HG02884 (cell line): ENCODE results near the gene KCNC1.

ENCODE experiments used
- ATAC-seq: cut with Tn5 transposase; IDR thresholded peaks from one replicate; pipeline ENCODE4 v1.9.1; 2021; ENCODE audit warnings: mild to moderate bottlenecking, moderate library complexity; ENCODE audit not compliant: unreplicated experiment

The KCNC1 gene

GRCh38 chr11:17734418-17734911 lies at the start of gene KCNC1:
Gene KCNC1 (plus strand): TSS chr11:17734781. CDS start chr11:17736003, 1,222 bp downstream.
- ATAC-seq, result no peak

GRCh38 chr11:17686231-17686980 lies 48.2 kb upstream of the KCNC1 start:
- ATAC-seq, result no peak

GRCh38 chr11:17687946-17688670 lies 46.5 kb upstream of the KCNC1 start:
- ATAC-seq, result no peak

GRCh38 chr11:17691550-17691949 lies 43.0 kb upstream of the KCNC1 start:
- no peak for ATAC-seq

- no peak for ATAC-seq
These were observed 42.6 kb upstream of the KCNC1 start for GRCh38 chr11:17691976-17692375.

GRCh38 chr11:17692931-17693330 lies 41.6 kb upstream of the KCNC1 start:
- ATAC-seq, result no peak

GRCh38 chr11:17693531-17693930 lies 41.0 kb upstream of the KCNC1 start:
- no peak for ATAC-seq

- ATAC-seq, result no peak
These were observed 40.0 kb upstream of the KCNC1 start for GRCh38 chr11:17694494-17695110.

- no peak for ATAC-seq
These were observed 38.8 kb upstream of the KCNC1 start for GRCh38 chr11:17695454-17696441.

GRCh38 chr11:17696741-17697140 lies 37.8 kb upstream of the KCNC1 start:
- no peak for ATAC-seq

GRCh38 chr11:17697175-17697949 lies 37.2 kb upstream of the KCNC1 start:
- ATAC-seq, result no peak

GRCh38 chr11:17699147-17700114 lies 35.1 kb upstream of the KCNC1 start:
- ATAC-seq, result no peak

- ATAC-seq, result no peak
These were observed 33.6 kb upstream of the KCNC1 start for GRCh38 chr11:17700991-17701390.

GRCh38 chr11:17702876-17703275 lies 31.7 kb upstream of the KCNC1 start:
- no peak for ATAC-seq

GRCh38 chr11:17703951-17704350 lies 30.6 kb upstream of the KCNC1 start:
- peak; percentile 43 for ATAC-seq

GRCh38 chr11:17707830-17708229 lies 26.8 kb upstream of the KCNC1 start:
- ATAC-seq, result no peak

- no peak for ATAC-seq
These were observed 22.7 kb upstream of the KCNC1 start for GRCh38 chr11:17711836-17712235.

- ATAC-seq, result no peak
These were observed 20.7 kb upstream of the KCNC1 start for GRCh38 chr11:17713851-17714250.
